Cardiac fibroblast (primary cell): Measurements from ENCODE around the gene HYAL4.
A peak's percentile ranks its signal among the peaks of the same experiment; 100 is the strongest.

Experiments used
- DNase-seq, 2 donors: peaks; one replicate each; pipeline versions ENCODE4 v3.0.0 to v3.0.0-alpha.2; 2010; ENCODE audit warnings: low read depth in 2 of 2
- H3K4me3 ChIP-seq, 2 donors: replicated peaks in 1 of 2; 1 replicate in 1 of 2; 2 replicates in 1 of 2; pipeline ENCODE4 v1.5.1; 2011; ENCODE audit warnings: low read depth in 2 of 2, low read length in 2 of 2, mild to moderate bottlenecking in 2 of 2, moderate library complexity in 1 of 2
- CTCF ChIP-seq: IDR thresholded peaks from one replicate; pipeline ENCODE4 v1.5.1; 2011; ENCODE audit warnings: low read depth, mild to moderate bottlenecking, low read length, inconsistent platforms

Gene HYAL4

GRCh38 chr7:123863461-123863860, 18.5 kb downstream of the HYAL4 start:
- no peak overlapping the region for H3K4me3 ChIP-seq
- no peak for DNase-seq
- TF ChIP-seq CTCF: no peak

GRCh38 chr7:123864012-123864411, 19.0 kb downstream of the HYAL4 start:
- TF ChIP-seq CTCF: no peak
- H3K4me3 ChIP-seq: no peak overlapping the region

DNA sequence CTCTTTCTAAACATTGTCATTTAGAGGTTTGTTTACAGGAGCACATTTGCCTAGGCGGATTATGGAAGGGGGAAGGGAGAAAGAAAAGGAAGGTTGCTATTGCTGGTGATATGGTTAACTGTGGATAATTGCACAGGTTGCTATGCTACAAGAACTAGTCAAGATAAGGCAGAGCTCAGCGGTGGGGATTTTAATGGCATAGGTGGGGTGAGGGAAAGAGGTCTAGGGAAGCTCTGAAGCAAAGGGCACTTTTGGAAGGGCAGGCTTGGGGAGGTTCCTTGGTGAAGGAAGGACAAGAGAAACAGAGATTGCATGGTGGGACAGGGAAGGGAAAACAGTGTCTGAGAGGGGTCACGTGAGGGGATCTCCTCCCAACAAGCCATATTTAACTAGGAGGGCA, 19.5 kb downstream of the HYAL4 start:
- no peak for DNase-seq
- H3K4me3 ChIP-seq: no peak overlapping the region
- TF ChIP-seq CTCF: no peak

More at GRCh38 chr7:123864012-123864411, 19.0 kb downstream of the HYAL4 start:
- no peak for DNase-seq

DNA sequence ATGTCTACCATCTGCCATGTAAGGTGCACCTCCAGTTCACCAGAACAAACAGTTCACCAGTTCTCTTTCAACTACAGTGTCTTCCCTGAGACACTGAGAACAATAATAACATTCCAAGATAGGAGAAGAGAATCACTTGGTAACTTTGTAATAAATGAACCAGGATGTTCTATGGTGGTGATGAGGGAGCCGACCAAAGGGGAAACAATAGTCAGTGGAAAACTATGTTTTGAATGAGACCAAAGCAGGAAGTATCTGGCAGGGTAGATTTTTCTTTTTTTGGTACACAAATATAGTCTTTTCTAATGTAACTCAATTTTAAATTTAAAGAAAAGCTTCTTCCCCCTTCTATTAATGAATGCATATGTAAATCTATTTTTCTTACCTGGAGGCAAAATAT, 20.0 kb downstream of the HYAL4 start:
- no peak for TF ChIP-seq CTCF
- peak; percentile 12 to 56 for DNase-seq
- H3K4me3 ChIP-seq: no peak overlapping the region

- TF ChIP-seq CTCF: peak; percentile 53
- H3K4me3 ChIP-seq: no peak overlapping the region
- peak; percentile 83 to 84 for DNase-seq
Measured at GRCh38 chr7:123865517-123866117, 20.6 kb downstream of the HYAL4 start.

- TF ChIP-seq CTCF: no peak
- H3K4me3 ChIP-seq: no peak overlapping the region
- DNase-seq: peak; percentile 14 to 59
Measured at GRCh38 chr7:123867225-123867624, 22.3 kb downstream of the HYAL4 start.
